GM21390 (cell line): ENCODE measurements around the gene SLC23A2.

Experiments used
- ATAC-seq: cut with Tn5 transposase; IDR thresholded peaks from one replicate; pipeline ENCODE4 v1.9.1; 2021; ENCODE audit not compliant: unreplicated experiment

SLC23A2 gene

DNA sequence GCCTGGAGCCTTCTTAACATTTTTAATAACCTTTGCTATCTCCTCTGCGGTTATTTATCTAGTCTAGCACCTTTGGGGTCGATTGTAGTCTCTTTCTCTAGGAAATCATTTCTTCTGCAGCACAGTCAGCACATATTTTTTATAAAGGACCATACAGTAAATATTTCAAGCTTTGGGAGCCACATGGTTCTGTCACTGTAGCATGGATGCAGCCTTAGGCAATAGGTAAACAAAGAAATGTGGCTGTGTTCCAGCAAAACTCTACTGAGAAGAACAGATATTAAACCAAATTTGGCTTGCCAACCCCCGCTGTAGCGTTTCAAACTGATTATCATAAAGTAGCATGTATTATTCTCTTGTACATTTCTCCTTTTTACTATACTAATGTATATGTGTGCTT lies 95.7 kb downstream of the SLC23A2 start:
- ATAC-seq = no peak

DNA sequence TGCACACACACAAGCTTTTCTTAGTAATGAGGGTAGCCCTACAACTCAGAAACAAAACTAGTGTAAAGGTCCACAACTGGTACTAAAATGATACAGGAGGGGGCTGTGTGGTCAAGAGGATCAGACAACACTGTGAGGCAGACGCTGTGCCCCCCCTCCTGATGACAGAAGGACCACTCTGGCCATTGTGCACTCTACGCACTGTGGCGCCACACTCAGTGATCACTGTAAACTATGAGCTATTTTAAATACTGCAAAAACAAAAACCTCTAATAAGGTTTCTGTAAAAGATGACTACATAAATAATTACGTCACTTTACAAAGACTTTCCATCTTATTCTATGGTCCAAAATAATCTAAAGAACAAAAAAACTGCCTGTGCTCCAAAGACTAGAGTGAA lies 96.1 kb downstream of the SLC23A2 start:
- no peak for ATAC-seq

DNA sequence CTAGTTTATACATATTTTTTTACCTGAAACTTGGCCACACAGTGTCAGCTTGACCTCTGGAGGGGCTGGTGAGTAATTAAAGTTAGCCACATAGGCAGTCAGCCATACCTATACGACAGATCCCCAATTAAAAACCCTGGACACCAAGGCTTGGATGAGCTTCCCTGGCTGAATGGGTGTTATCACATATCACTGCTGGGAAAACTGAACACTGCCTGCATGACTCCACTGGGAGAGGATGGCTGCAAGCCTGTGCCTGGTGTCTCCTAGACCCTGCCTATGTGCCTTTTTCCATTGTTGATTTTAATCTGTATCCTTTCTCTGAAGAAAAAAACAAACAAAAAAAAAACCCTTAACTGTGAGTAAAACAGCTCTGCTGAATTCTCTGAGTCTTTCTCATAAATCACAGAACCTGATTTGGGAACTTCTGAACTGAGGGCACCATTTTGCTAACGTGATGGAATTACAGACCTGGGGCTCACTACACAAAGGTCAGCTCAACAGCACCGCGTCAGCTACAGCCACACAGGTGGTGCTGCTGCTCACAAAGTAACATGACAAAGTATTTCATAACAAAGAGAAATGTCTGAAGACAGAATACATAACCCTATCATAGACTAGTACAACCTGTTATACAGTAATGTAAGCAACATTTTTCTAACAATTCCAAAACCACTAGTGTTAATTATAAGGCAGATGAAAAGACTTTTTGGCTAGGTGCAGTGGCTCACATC lies 97.0 kb downstream of the SLC23A2 start:
- no peak for ATAC-seq

DNA sequence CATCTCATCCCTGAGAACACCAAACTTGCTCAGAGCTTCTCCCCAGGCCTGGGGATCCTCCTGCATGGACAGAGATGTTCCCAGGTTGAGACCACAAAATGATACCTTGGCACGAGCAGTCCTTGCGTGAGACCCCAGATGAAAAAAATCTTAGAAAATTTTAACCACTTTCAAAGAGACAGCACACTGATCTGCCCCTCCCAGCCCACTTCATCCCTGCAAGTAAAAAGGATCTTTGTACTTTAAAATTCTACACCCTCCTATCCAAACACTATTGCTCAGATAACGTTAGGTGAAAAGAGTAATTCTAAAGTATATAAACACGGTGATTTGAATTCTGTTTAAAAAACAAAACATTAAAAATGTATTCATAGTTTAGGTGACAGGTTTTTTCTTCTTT lies 98.5 kb downstream of the SLC23A2 start:
- ATAC-seq = no peak

DNA sequence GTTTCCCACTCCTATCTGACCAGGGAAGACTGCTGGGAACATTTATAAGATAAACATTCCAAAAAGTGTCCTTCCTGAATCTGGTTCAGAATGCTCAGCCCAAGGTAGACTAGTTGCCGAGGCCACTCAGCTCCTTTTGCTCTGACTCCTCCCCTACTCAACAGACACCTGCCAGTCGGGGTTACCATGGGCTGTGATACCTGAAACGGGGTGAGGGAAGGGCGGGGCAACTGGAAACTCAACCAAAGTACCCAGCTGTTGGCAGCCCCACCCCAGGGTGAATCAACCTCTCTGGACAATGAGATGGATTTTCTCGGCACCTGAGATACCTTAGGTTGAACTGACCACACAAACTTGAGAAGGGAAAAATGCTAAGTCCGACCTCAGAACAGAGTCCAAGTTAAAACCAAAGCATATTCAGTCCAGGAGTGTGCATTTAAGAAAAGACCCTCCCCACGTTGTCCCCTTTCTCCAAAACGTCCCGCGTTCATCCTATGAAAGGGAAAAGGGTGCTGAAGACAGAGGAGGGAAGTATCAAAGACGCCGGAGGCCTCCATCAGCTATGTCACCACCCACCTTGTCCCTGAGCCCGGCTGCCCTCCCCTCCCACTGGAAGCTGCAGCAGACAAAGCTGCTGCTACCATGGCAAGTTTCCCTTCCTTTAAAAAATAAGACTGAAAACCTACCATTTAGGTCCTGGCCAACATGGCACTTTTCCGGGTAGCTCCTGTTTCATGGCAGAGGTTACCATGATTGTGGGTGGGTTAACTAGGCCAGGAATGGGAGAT lies 100.1 kb downstream of the SLC23A2 start:
- no peak for ATAC-seq

DNA sequence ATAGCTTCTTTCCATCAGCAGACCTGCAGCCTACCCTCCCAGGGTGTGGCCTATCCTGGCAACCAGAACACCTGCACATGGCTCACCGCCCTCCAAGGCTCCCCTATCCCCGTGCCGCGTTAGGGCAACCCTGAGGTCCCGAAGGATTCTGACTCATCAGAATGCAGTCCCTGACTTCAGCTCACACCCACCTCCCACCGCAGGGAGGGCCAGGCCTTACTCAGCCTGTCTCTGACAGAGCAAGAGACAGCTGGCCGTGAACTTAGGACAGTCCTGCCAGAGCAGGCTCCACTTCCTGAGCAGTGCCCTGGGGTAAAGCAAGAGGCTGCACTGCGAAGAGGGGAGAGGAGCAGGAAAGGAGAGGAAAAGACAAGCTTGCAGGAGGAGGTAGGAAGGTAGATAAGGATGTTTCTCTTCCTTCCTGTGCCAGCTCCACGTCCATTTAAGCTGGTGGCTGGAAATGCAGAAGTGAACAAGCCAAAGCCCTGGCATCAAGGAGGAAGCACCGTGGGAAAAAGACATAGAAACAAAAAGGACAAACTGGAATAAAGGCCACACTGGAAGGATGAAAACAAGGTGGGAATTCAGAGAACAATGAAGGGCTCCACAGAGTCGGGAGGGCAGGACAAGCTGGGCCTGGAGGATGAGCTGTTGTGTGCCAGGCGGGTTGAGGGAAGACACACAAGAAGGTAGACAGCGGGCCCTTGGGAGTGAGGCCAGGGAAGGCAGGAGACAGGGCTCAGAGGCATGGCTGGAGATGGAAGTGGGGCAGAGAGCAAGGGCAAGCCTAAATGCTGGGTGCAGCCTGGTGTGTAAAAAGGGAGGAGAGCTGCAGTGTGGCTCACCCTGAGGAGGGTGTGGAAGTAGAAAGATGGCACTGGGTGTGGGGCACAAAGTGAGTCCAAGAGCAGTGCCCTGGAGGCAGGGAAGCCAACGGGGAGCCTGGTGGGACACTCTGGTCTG lies 102.7 kb downstream of the SLC23A2 start:
- ATAC-seq = no peak

DNA sequence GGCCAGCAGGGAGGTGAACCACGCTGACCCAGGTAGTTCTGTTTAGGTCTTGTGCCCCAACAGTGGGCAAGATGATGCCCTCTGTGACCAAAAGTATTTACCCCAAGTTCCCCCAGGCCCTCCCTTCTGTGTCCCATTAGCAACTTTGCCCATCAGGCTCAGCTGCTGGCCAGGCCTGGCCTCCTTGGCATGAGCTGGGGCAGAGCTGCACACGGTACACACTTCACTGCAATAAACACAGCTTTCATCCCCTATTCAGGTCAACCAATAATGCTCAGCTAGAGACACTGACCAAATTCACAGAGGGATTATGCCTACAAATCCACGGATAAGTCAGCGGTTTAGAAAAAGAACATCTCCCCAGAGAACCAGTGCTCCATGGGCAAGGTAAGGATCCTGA lies 103.7 kb downstream of the SLC23A2 start:
- no peak for ATAC-seq

DNA sequence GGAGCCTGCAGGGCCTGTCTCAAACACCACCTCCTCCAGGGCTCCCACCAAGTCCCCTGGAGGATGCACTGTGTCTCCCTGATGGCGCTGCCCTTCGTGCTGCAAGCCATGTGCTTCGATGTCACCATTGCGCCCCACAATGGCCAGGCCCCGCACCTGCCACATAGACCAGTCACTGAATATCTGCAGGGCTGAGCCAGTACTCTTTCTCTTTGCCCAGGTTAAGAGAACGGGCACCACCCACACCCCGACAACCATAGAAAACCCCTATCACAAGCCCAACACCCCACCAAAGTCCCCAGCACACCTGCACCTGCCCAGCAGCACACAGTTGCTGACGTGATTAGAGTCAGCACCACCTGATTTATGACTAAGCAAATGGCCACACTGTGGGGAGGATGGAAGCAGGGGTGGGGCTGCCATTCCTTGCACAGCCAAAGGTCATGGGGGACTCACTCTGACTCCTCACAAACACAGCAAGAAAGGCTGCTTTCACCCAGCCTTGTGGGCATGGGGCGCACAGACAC lies 104.3 kb downstream of the SLC23A2 start:
- no peak for ATAC-seq

DNA sequence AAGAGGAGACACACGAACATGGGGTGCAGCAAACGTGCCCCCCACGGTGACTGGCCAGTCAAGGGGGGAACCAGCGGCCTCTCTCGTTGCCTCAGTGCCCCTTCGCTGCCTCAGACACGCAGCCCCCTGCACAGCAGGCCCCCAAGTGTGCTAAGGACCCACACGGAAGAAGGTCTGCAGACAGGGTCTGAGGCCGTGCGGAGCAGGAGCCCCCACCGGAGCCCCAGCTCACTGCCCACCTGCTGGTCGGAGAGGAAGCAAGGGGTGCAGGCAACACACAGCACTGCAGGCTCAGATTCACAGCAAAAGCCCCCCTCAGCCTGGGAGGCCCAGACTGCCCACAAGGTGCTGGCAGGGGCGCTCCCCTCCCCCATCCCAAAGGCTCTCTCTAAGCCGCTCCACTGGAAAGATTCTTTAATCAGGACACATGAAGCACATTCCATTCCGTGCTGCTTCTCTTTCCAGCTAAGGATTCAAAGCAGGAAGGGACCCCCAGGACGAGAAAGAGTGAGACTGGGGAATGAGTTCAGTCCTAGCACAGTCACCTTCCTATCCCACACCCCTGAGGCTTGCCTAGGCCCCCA lies 105.1 kb downstream of the SLC23A2 start:
- ATAC-seq = no peak

DNA sequence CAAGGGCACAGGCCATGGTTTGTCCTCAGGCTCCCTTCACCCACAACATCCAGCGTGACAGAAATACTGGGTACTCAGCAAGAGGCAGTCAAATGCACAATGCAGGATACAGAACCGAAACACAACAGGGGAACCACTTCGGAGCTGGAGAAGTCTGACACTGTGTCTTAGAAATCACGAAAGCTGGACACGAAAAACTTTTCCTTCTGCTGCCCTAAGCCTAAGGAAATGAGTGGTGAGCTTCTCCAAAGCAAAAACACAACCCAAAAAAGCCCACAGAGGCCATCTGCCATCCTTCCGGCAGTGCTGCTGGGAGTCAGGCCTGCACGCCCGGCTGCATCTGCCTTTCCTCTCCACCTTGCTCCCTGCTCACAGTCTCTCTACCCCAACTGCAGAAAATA lies 106.3 kb downstream of the SLC23A2 start:
- no peak for ATAC-seq

DNA sequence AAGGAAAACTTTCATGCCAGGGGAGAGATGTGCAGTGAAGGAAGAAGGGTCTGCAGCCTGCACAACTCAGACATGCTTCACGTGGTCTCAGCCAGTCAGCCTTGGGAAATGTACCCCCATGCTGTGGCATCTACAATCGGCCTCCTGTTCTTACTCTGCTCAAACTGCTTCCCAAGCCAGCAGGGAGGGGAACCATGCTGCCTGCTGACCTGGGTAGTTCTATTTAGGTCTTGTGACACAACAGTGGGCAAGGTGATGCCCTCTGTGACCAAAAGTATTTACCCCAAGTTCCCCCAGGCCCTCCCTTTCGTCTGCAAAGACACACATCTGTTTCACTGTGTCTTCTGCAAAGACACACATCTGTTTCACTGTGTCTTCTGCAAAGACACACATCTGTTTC lies 106.9 kb downstream of the SLC23A2 start:
- ATAC-seq = no peak

DNA sequence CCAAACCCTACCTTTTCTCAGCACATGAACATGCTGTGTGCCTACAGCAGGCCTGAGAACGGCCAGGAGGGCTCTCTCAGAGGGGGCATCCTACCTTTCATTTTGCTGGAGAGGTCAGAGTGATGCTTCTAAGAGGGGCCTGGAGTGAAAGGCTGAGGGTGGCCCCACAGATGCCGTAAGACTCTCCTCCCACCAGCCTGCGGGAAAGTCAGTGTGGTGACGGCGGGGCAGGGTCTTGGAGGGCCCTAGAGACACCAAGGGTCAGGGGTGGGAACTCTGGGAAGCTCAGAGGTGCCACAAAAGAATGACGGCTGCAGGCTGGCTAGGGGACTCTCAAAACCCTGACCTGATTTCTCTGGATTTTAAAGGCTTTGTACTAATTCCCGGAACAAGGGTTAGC lies 107.6 kb downstream of the SLC23A2 start:
- no peak for ATAC-seq

DNA sequence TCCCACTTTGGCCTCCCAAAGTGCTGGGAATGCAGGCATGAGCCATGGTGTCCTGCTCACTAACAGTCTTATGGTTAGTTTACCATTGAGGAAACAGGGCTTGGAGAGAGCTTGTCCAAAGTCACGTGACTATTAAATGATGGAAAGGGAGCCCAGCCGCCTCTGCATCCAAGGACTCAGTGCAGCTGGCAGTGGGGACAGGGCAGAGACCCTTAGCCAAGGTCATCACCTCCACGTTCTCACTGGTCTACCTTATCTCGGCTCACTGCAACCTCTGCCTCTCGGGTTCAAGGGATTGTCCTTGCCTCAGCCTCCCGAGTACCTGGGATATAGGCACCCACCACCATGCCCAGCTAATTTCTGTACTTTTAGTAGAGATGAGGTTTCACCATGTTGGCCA lies 109.3 kb downstream of the SLC23A2 start:
- ATAC-seq = no peak

DNA sequence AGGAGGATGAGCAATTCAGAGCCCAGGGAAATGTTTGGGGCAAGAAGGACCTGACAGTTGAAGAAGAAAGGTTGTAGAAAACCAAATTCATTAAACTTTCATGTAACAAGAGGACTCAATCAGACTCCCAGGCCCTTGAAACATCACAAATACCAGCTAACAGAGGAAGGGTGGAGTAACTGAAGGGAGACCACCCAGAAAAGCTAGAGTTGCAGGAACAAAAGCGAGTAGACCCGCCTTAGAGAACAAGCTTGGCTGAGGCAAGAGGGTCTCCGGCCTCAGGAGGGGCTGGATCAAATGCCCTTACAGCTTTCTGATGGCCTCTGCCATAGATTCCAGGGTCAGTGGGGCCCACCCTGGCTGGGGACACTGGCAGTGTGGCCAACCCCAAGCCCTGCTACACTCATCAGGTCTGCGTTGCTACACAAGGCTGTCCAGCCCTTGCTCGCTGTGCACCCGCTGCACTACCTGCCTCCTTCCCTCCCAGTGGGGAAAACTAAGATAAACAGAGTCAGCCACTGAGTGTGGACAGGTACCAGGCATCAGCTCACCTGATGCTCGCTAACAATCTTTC lies 110.0 kb downstream of the SLC23A2 start:
- no peak for ATAC-seq

DNA sequence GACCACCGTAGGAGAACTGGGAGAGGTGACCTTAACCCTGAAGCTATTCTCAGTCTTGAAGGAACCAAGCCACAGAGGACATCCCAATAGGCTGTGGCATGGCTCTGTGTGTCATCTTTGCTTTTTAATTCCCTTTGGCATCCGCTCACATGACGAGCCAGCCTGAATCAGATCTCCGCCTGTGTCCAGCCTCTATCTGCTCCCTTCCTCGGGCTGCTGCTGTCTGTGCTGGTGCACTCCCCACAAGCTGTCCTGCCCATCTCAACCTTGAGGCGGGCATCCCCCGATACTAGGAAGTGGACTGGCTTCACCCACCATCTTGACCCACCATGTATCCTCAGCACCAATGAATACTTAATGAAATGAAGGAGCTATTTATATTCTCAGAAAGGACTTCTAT lies 111.9 kb downstream of the SLC23A2 start:
- ATAC-seq = no peak

DNA sequence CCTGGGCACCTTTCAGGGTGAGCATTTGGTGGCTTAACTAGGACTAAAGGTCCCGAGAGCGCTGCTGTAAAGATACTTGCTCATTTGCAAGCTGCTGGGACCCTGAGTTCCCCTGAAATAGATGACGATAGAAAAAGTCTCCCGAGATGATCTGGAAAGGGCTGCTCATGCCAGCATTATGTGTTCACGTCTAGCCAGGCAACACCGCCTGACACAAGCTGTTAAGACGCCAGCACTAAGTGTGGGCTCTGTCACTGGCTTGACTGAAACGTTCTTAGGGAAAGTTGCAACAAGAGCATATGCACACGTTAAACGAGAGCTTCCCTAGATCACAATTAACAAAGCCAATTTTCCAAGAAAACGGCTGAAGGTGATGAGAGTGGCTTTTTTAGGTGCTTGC lies 113.7 kb downstream of the SLC23A2 start:
- no peak for ATAC-seq

DNA sequence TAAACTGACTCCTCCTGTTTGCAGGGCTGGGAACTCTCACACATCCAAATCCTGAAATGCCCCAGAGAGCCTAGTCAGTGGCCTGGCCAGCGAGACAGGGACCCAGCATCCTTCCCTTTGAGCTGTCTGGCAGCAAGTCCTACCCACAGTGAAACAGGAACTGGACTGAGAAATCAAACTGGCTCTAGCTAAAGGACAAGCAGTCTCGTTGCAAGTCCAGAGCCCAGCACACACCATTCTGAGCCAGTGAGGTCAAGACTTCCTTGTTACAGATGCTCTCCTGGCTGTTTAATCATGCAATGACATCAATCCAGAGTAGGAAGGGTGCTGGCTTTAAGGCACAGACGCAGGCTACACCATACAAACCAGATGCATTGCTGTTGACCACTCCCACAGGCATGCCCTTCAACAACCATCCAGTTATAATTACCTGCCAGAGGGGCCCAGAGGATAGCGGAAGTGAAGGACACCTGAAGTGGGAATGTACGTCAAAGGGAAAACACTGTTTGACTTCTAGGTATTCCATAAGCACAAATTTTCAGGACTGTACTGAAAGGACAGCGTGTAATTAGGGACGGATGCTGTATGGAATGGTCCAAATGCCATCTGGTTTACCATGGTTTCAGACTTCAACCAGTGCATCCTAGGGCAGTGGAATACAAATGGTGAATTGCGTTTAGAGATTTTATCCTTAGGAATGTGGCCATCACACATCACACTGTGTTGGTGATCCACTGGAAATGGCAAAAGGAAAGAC lies 114.4 kb downstream of the SLC23A2 start:
- ATAC-seq = no peak

DNA sequence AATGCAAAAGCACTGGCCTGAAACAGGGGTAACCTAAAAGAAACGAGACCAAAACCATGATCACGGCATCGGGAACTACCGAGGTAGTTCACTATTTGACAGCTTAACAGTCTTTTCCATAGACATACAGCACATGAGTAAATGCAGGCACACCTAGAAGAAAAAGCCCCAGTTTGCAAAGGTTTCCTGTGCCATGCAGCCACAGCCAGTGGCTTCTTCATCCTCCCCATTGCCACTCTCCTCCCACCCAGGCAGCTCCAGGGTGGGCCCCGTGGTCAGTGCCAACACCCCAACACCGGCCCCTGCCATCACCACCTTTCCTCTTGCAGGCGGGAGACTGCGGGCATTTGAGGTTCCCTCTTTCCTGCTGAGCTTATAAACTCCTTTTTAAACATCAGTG lies 115.4 kb downstream of the SLC23A2 start:
- ATAC-seq = no peak

DNA sequence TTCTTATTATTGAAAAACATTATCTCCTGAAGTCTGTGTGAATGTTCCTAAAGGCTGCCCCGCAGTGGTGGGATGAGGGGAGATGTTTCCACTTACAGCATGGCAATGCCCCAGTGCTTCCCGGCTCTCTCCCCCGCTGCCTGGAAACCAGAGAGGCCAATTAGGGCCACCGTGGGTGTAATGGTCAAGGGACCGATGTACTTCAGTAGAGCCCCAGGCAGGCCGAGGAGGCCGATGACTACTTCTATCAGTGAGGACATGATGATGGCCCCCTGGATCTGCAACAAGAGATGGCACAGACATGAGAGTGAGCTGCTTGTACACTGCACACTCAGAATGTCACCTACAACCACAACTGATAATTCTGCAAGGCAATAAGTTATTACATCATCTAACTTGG lies 117.8 kb downstream of the SLC23A2 start:
- ATAC-seq = no peak

DNA sequence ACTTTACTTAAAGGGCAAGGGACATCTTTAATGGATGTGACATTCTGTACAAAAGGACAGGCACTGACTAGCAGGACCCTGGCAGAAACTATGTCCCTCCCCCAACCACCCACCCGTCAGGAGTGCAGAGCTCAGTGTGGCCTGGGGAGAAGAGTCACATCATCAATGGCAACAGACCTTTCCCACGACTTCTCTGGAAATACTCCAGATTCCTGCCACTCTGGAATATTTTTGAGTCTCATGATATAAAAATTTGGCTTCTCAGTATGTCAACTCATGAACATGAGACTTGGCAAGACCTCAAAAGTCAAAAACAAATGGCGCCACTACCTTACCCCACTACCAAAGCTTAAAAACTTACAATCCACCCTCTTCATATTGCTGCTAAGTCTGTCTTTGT lies 118.3 kb downstream of the SLC23A2 start:
- ATAC-seq = no peak
